GM12878 (cell line): ENCODE results near the gene CIPC. TPM values are rescaled to one million over a fixed set of nuclear protein-coding genes. Genes with fewer than 3 reads are reported as not detected.

ENCODE experiments used
- ATAC-seq: fragments of 200-7000 bp; cut with Tn5 transposase; 3 replicates; pipeline ENCODE4 v1.9.1; 2020; ENCODE audit warnings: mild to moderate bottlenecking, moderate library complexity
- BruUV-seq: library from RNA; stranded (reverse); fragments of 400-500 nt; replicated peaks from 2 replicates; lab custom pipeline; 2021; lab: Mats Ljungman, UMichigan
- CTCF ChIA-PET: fragments of 300-600 bp; sonication (Branson Sonifier 250); formaldehyde crosslinking; extraction: SDS; loops from one replicate; lab custom pipeline; 2021; ENCODE audit warnings: inconsistent platforms; lab: Yijun Ruan, JAX
- POLR2A ChIA-PET: fragments of 350-600 bp; formaldehyde crosslinking; extraction: SDS; loops from one replicate; lab custom pipeline; 2021; ENCODE audit warnings: inconsistent platforms; lab: Charles Lee
- RAD21 ChIA-PET: fragments of 300-600 bp; sonication (Branson Sonifier 250); formaldehyde crosslinking; loops from one replicate; lab custom pipeline; 2023; ENCODE audit warnings: antibody characterized with exemption; ENCODE audit not compliant: unreplicated experiment; lab: Charles Lee
- SMC1A ChIA-PET: fragments of 300-600 bp; sonication (Branson Sonifier 250); formaldehyde crosslinking; loops from one replicate; lab custom pipeline; 2023; ENCODE audit not compliant: unreplicated experiment, uncharacterized antibody; lab: Charles Lee
- DNase-seq: peaks from one replicate; pipeline ENCODE4 v3.0.0-alpha.2; 2011; ENCODE audit warnings: low read depth, low spot score
- FAIRE-seq: peaks from 3 replicates; lab custom pipeline; 2011; peaks lifted over from hg19 to GRCh38; lab: Jason Lieb, UNC
- H2AFZ ChIP-seq: 2 replicates; pipeline ENCODE4 v1.6.0; 2011; ENCODE audit warnings: low read depth, low read length, control low read depth; ENCODE audit not compliant: control insufficient read depth
- H3K27ac ChIP-seq: 2 replicates; pipeline ENCODE4 v1.5.1; 2011; ENCODE audit warnings: control low read depth; ENCODE audit not compliant: control insufficient read depth, insufficient read depth
- H3K27me3 ChIP-seq, 2 experiments: replicated peaks in 1 of 2; 2 replicates each; pipeline versions ENCODE4 v1.6.0 to v1.6.1; 2011; ENCODE audit warnings: low read length in 1 of 2; ENCODE audit not compliant: control insufficient read depth in 2 of 2, insufficient read depth in 2 of 2
- H3K36me3 ChIP-seq, 2 experiments: 2 replicates each; pipeline ENCODE4 v1.5.1; 2011; ENCODE audit warnings: low read length in 1 of 2; ENCODE audit not compliant: control insufficient read depth in 2 of 2, insufficient read depth in 2 of 2
- H3K4me1 ChIP-seq: 2 replicates; pipeline ENCODE4 v1.6.1; 2011; ENCODE audit warnings: mild to moderate bottlenecking, low read length, moderate library complexity, mixed read lengths; ENCODE audit not compliant: control insufficient read depth, insufficient read depth
- H3K4me2 ChIP-seq: 2 replicates; pipeline ENCODE4 v1.6.0; 2011; ENCODE audit warnings: control low read depth; ENCODE audit not compliant: control insufficient read depth, insufficient read depth
- H3K4me3 ChIP-seq: fragments of 200-600 bp; sonication (generic); 2 replicates; pipeline ENCODE4 v1.5.1; 2016
- H3K79me2 ChIP-seq: 2 replicates; pipeline ENCODE4 v1.6.0; 2011; ENCODE audit warnings: low read length; ENCODE audit not compliant: control insufficient read depth, insufficient read depth
- H3K9ac ChIP-seq: 2 replicates; pipeline ENCODE4 v1.8.0; 2011; ENCODE audit warnings: low read length, control low read depth, mixed read lengths; ENCODE audit not compliant: control insufficient read depth, insufficient read depth
- H3K9me3 ChIP-seq: replicated peaks from 3 replicates; pipeline ENCODE4 v1.5.1; 2011; ENCODE audit warnings: mild to moderate bottlenecking, low read length; ENCODE audit not compliant: control insufficient read depth, insufficient read depth
- H4K20me1 ChIP-seq: 2 replicates; pipeline ENCODE4 v1.6.0; 2011; ENCODE audit not compliant: control insufficient read depth, insufficient read depth
- KAT2A ChIP-seq: conservative IDR thresholded peaks from 2 replicates; pipeline ENCODE4 v1.6.1; 2011; ENCODE audit warnings: low read depth, low read length; ENCODE audit not compliant: control insufficient read depth
- TCF3 ChIP-seq: IDR thresholded peaks from 2 replicates; pipeline ENCODE4 v1.6.1; 2012; ENCODE audit warnings: low read depth, mild to moderate bottlenecking, low read length, borderline replicate concordance; ENCODE audit not compliant: insufficient read depth
- WGBS: methylation state at CpG from one replicate; pipeline ENCODE4 v1.1.6; 2016; ENCODE audit warnings: low lambda C conversion rate; ENCODE audit not compliant: insufficient replicate concordance, insufficient coverage; ENCODE audit errors: missing lambda C conversion rate; 5-methylcytosine and 5-hydroxymethylcytosine counted together
- in situ Hi-C: fragments of 300-500 bp; cut with MboI; formaldehyde crosslinking; loops from 9 replicates; pipeline ENCODE4 v1.14.3; 2018; ENCODE audit warnings: mixed read lengths
- intact Hi-C: fragments of 100-400 bp; cut with micrococcal nuclease; formaldehyde crosslinking; loops from one replicate; pipeline ENCODE4 v1.14.2; 2022; ENCODE audit not compliant: unreplicated experiment
- polyA plus RNA-seq, 11 experiments: library from polyadenylated mRNA; depleted of rRNA in 4 of 11; unstranded in 6 of 11; stranded (reverse) in 5 of 11; fragments of >200 nt; fragmentation: Nextera tagmentation in 4 of 11; fragmentation: Illumina TruSeq in 1 of 11; extraction: Ambion mirVana in 4 of 11; extraction: Trizol in 1 of 11; gene quantifications; 1 replicate in 1 of 11; 2 replicates in 10 of 11; pipeline versions ENCODE4 v1.2.1 to v1.2.3, GENCODE V29; 2011 to 2016; ENCODE audit warnings: inconsistent platforms in 2 of 11, missing spikeins in 2 of 11, low read depth in 1 of 11
- total RNA-seq, 4 experiments: library from RNA; depleted of rRNA in 3 of 4; stranded (reverse); fragments of >200 nt in 3 of 4; fragmentation: Illumina TruSeq in 1 of 4; extraction: Trizol in 1 of 4; gene quantifications; 2 replicates each; pipeline versions ENCODE4 v1.2.1 to v1.2.3, GENCODE V29; 2013 to 2021
- TF ChIP-seq, protein P1 (sequence below): IDR thresholded peaks from 2 replicates; pipeline ENCODE4 v1.6.1; 2011; ENCODE audit warnings: mild to moderate bottlenecking, low read depth, low read length, moderate library complexity; ENCODE audit not compliant: insufficient replicate concordance
- TF ChIP-seq, protein P2 (sequence below): IDR thresholded peaks from 2 replicates; pipeline ENCODE4 v1.6.1; 2011; ENCODE audit warnings: borderline replicate concordance, low read depth, mild to moderate bottlenecking, moderate library complexity, low read length; ENCODE audit not compliant: insufficient read depth, poor library complexity, severe bottlenecking

CIPC gene
- total and polyA plus RNA-seq, 10 of the 15 experiments (the other 5 are each of a cell fraction or from before 2014, with no cell fraction given) = 5.6 to 29.5 (median 16.5) TPM

DNA sequence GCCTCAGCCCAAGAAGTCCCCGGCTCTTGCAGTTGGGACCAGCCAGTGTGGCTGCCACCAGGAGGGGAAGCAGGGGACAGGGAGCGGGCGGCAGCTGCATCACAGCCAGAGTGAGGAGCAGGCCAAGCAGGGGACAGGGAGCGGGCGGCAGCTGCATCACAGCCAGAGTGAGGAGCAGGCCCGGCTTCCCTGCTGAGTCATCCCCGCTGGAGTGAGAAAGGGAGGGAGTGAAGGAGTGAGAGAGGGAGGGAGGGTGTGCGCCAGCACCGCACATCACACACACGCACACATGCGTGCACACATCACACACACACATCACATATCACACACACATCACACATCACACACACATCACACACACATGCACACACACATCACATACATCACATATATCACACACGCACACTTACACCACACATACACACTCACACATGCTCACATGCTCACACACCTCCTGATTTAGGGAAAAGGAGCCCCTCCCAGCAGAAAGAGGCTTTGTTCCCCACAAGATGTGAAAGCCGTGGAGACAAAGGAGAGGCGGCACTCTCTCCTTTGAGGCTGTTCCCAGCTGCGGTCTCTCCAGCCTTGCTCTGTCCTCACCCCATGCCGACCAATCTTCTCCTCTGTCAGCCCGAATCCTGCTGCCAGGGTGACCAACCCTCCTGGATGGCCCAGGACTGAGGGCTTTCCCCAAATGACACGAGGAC, 60.3 kb downstream of the CIPC start:
- H3K4me3 ChIP-seq = no peak overlapping the region
- ChIA-PET RAD21 (no interaction called here), SMC1A (no interaction called here), POLR2A (no interaction called here), CTCF (interaction anchor here (0.8 kb wide), 1 partner anchor 53 kb away, joined by 3 read pairs; no protein-coding TSS in a partner anchor)
- H2AFZ ChIP-seq = no peak overlapping the region
- WGBS = 20% methylated on average over 18 of the region's 18 CpGs
- TF ChIP-seq TCF3 (0 out of 2 replicates have a peak, but pooled peaks have one; percentile 45), KAT2A (no peak)
- TF ChIP-seq, protein P1, sequence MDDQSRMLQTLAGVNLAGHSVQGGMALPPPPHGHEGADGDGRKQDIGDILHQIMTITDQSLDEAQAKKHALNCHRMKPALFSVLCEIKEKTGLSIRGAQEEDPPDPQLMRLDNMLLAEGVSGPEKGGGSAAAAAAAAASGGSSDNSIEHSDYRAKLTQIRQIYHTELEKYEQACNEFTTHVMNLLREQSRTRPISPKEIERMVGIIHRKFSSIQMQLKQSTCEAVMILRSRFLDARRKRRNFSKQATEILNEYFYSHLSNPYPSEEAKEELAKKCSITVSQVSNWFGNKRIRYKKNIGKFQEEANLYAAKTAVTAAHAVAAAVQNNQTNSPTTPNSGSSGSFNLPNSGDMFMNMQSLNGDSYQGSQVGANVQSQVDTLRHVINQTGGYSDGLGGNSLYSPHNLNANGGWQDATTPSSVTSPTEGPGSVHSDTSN = peak; percentile 42
- TF ChIP-seq, protein P2, sequence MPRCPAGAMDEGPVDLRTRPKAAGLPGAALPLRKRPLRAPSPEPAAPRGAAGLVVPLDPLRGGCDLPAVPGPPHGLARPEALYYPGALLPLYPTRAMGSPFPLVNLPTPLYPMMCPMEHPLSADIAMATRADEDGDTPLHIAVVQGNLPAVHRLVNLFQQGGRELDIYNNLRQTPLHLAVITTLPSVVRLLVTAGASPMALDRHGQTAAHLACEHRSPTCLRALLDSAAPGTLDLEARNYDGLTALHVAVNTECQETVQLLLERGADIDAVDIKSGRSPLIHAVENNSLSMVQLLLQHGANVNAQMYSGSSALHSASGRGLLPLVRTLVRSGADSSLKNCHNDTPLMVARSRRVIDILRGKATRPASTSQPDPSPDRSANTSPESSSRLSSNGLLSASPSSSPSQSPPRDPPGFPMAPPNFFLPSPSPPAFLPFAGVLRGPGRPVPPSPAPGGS = peak; percentile 96
- intact Hi-C loops (loop anchor here (10.0 kb wide), 1 partner anchor 386 kb away; no protein-coding TSS in a partner anchor), in situ Hi-C loops (no loop called here)
- FAIRE-seq = no peak
- no peak overlapping the region for H3K9ac ChIP-seq
- H3K27me3 ChIP-seq = no peaks in the 10 kb centered on the region; a peak in 1 of 4 replicates
- H3K4me2 ChIP-seq = no peak overlapping the region
- no peak for ATAC-seq
- no peak for DNase-seq
- H3K4me1 ChIP-seq = no peaks in the 10 kb centered on the region
- H3K9me3 ChIP-seq = no peaks in the 10 kb centered on the region
- H3K79me2 ChIP-seq = no peaks in the 10 kb centered on the region
- no peak overlapping the region for H3K27ac ChIP-seq
- H4K20me1 ChIP-seq = no peaks in the 10 kb centered on the region
- BruUV-seq = no TSS peak
- no peaks in the 10 kb centered on the region for H3K36me3 ChIP-seq
